NB4 (cell line): ENCODE data around the gene TSPAN17.

Source experiments
- POLR2A ChIP-seq: IDR thresholded peaks from 2 replicates; pipeline ENCODE4 v1.6.1; 2011; ENCODE audit warnings: mild to moderate bottlenecking; ENCODE audit not compliant: insufficient read length; ENCODE audit errors: extremely low read depth
- TF ChIP-seq, protein P1 (sequence below): IDR thresholded peaks from one replicate; pipeline ENCODE4 v1.5.1; 2012; ENCODE audit warnings: low read depth, low read length
- TF ChIP-seq, protein P2 (sequence below): IDR thresholded peaks from 2 replicates; pipeline ENCODE4 v1.6.1; 2011; ENCODE audit warnings: low read depth, low read length

DNA sequence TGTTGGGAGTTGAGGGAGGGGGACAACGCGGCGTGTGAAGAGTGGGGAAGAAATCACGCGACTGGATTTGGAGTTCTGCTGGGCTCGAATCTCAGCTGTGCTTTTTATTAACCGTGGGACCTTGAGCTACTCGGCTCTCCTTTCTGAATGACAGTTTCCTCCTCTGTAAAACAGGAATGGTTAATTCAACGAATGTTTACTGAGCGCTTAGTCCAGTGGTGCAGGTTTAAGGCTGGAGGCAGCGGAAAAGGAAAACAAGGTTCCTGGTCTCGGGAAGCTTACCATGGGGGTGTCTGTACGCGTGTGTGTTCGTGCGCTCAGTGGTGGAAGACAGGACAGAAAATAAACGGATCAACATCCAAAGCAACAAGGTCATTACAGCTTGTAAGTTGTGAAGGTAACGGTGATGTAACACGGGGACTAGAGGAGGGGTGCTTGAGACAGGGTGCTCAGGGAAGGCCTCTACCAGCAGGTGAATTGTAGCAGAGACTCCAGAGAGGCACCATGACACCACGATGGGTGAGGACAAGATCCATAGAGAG is 16.5 kb upstream of the TSPAN17 start:
- no peak for TF ChIP-seq POLR2A
- TF ChIP-seq, protein P1, sequence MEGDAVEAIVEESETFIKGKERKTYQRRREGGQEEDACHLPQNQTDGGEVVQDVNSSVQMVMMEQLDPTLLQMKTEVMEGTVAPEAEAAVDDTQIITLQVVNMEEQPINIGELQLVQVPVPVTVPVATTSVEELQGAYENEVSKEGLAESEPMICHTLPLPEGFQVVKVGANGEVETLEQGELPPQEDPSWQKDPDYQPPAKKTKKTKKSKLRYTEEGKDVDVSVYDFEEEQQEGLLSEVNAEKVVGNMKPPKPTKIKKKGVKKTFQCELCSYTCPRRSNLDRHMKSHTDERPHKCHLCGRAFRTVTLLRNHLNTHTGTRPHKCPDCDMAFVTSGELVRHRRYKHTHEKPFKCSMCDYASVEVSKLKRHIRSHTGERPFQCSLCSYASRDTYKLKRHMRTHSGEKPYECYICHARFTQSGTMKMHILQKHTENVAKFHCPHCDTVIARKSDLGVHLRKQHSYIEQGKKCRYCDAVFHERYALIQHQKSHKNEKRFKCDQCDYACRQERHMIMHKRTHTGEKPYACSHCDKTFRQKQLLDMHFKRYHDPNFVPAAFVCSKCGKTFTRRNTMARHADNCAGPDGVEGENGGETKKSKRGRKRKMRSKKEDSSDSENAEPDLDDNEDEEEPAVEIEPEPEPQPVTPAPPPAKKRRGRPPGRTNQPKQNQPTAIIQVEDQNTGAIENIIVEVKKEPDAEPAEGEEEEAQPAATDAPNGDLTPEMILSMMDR, result no peak
- TF ChIP-seq, protein P2, sequence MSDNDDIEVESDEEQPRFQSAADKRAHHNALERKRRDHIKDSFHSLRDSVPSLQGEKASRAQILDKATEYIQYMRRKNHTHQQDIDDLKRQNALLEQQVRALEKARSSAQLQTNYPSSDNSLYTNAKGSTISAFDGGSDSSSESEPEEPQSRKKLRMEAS, result no peak
